Astrocyte of the hippocampus (primary cell): Measurements from ENCODE around the gene SLC9A8.
A peak's percentile ranks its signal among the peaks of the same experiment; 100 is the strongest.

Experiments
- DNase-seq: peaks from one replicate; pipeline ENCODE4 v3.0.0; 2011; ENCODE audit warnings: low read depth, low spot score

Gene SLC9A8

GRCh38 chr20:49915380-49916145 lies 102.9 kb downstream of the SLC9A8 start, which contains the start of gene SPATA2:
TSS of gene SPATA2 (minus strand) at chr20:49915529. CDS start at chr20:49908490, 7,039 bp downstream.
- DNase-seq: peak; percentile 98

GRCh38 chr20:49916146-49917002 lies 103.7 kb downstream of the SLC9A8 start:
- no peak for DNase-seq

GRCh38 chr20:49918446-49918845 lies 105.8 kb downstream of the SLC9A8 start:
- DNase-seq: no peak

GRCh38 chr20:49919009-49919408 lies 106.4 kb downstream of the SLC9A8 start:
- DNase-seq: no peak

GRCh38 chr20:49919461-49919860 lies 106.8 kb downstream of the SLC9A8 start:
- DNase-seq: no peak

GRCh38 chr20:49924247-49924646 lies 111.6 kb downstream of the SLC9A8 start:
- no peak for DNase-seq

GRCh38 chr20:49925901-49926454 lies 113.3 kb downstream of the SLC9A8 start:
- no peak for DNase-seq

GRCh38 chr20:49928411-49929141 lies 115.9 kb downstream of the SLC9A8 start:
- peak; percentile 90 for DNase-seq

GRCh38 chr20:49929142-49929494 lies 116.5 kb downstream of the SLC9A8 start:
- no peak for DNase-seq

- no peak for DNase-seq
These were observed 123.1 kb downstream of the SLC9A8 start for GRCh38 chr20:49935746-49936152.

- DNase-seq: peak; percentile 96
These were observed 123.8 kb downstream of the SLC9A8 start, which contains the start of gene RNF114 for GRCh38 chr20:49936153-49937026. TSS of gene RNF114 (plus strand) at chr20:49936397. CDS start at chr20:49936413, 16 bp downstream.

- DNase-seq: peak; percentile 2
These were observed 124.7 kb downstream of the SLC9A8 start for GRCh38 chr20:49937027-49937929.

GRCh38 chr20:49938173-49939163 lies 125.8 kb downstream of the SLC9A8 start:
- peak; percentile 78 for DNase-seq

- no peak for DNase-seq
These were observed 128.8 kb downstream of the SLC9A8 start for GRCh38 chr20:49941456-49941855.
